Measurements from ENCODE around the gene NLRC3. TPM values are rescaled to one million over a fixed set of nuclear protein-coding genes. Genes with fewer than 3 reads are reported as not detected.

Gene NLRC3
- total RNA-seq, 2 experiments from 2014 or later: 12.3 to 12.5 TPM

GRCh38 chr16:3578610-3579551, 1.7 kb upstream of the NLRC3 start:
- Mint-ChIP-seq H3K27me3 (no peaks in the 10 kb centered on the region), H3K4me1 (peaks cover 37% of the 10 kb centered on the region), H3K36me3 (peaks cover 8% of the 10 kb centered on the region), H3K9me3 (no peaks in the 10 kb centered on the region), H3K4me3 (peak overlapping the region; percentile 76), H3K27ac (peak overlapping the region; percentile 90)
- peak; percentile 82 for DNase-seq

GRCh38 chr16:3578121-3578520, 918 bp upstream of the NLRC3 start:
- H3K4me3 Mint-ChIP-seq: peak overlapping the region; percentile 76
- peaks cover 41% of the 10 kb centered on the region for H3K4me1 Mint-ChIP-seq
- H3K27me3 Mint-ChIP-seq: no peaks in the 10 kb centered on the region
- DNase-seq: peak; percentile 44
- H3K36me3 Mint-ChIP-seq: peaks cover 9% of the 10 kb centered on the region
- peak overlapping the region; percentile 90 for H3K27ac Mint-ChIP-seq
- no peaks in the 10 kb centered on the region for H3K9me3 Mint-ChIP-seq

- H3K4me1 Mint-ChIP-seq: peaks cover 49% of the 10 kb centered on the region
- H3K36me3 Mint-ChIP-seq: peaks cover 20% of the 10 kb centered on the region
- peak; percentile 18 for DNase-seq
- H3K9me3 Mint-ChIP-seq: peaks cover 2% of the 10 kb centered on the region
- no peaks in the 10 kb centered on the region for H3K27me3 Mint-ChIP-seq
- H3K4me3 Mint-ChIP-seq: peak overlapping the region; percentile 94
- peak overlapping the region; percentile 95 for H3K27ac Mint-ChIP-seq
Measured at GRCh38 chr16:3576211-3576610, 992 bp downstream of the NLRC3 start.

- peaks cover 48% of the 10 kb centered on the region for H3K4me1 Mint-ChIP-seq
- peaks cover 5% of the 10 kb centered on the region for H3K9me3 Mint-ChIP-seq
- H3K4me3 Mint-ChIP-seq: peak overlapping the region; percentile 94
- peaks cover 24% of the 10 kb centered on the region for H3K36me3 Mint-ChIP-seq
- H3K27me3 Mint-ChIP-seq: no peaks in the 10 kb centered on the region
- H3K27ac Mint-ChIP-seq: peak overlapping the region; percentile 77
- DNase-seq: peak; percentile 12
Measured at GRCh38 chr16:3575491-3575890, 1.7 kb downstream of the NLRC3 start.

GRCh38 chr16:3574195-3574594, 3.0 kb downstream of the NLRC3 start:
- Mint-ChIP-seq H3K4me1 (peaks cover 39% of the 10 kb centered on the region), H3K9me3 (peaks cover 8% of the 10 kb centered on the region), H3K27me3 (no peaks in the 10 kb centered on the region), H3K36me3 (peaks cover 34% of the 10 kb centered on the region), H3K4me3 (no peak overlapping the region), H3K27ac (no peak overlapping the region)
- DNase-seq: no peak

- DNase-seq: no peak
- Mint-ChIP-seq H3K27ac (peak overlapping the region; percentile 34), H3K4me3 (no peak overlapping the region), H3K9me3 (peaks cover 8% of the 10 kb centered on the region), H3K4me1 (peaks cover 29% of the 10 kb centered on the region), H3K27me3 (no peaks in the 10 kb centered on the region), H3K36me3 (peaks cover 37% of the 10 kb centered on the region)
Measured at GRCh38 chr16:3573146-3573815, 3.9 kb downstream of the NLRC3 start.

GRCh38 chr16:3570420-3571062, 6.7 kb downstream of the NLRC3 start:
- Mint-ChIP-seq H3K27me3 (no peaks in the 10 kb centered on the region), H3K9me3 (peaks cover 8% of the 10 kb centered on the region), H3K36me3 (peaks cover 32% of the 10 kb centered on the region), H3K4me3 (no peak overlapping the region), H3K4me1 (peaks cover 21% of the 10 kb centered on the region), H3K27ac (no peak overlapping the region)
- no peak for DNase-seq

- peaks cover 8% of the 10 kb centered on the region for H3K9me3 Mint-ChIP-seq
- H3K4me3 Mint-ChIP-seq: no peak overlapping the region
- H3K36me3 Mint-ChIP-seq: peaks cover 32% of the 10 kb centered on the region
- H3K27ac Mint-ChIP-seq: no peak overlapping the region
- H3K27me3 Mint-ChIP-seq: no peaks in the 10 kb centered on the region
- H3K4me1 Mint-ChIP-seq: peaks cover 15% of the 10 kb centered on the region
- no peak for DNase-seq
Measured at GRCh38 chr16:3569851-3570250, 7.4 kb downstream of the NLRC3 start.

- Mint-ChIP-seq H3K27me3 (no peaks in the 10 kb centered on the region), H3K4me3 (no peak overlapping the region), H3K4me1 (peaks cover 4% of the 10 kb centered on the region), H3K27ac (no peak overlapping the region), H3K9me3 (peaks cover 8% of the 10 kb centered on the region), H3K36me3 (peaks cover 20% of the 10 kb centered on the region)
- no peak for DNase-seq
Measured at GRCh38 chr16:3566990-3567389, 10.2 kb downstream of the NLRC3 start.

- Mint-ChIP-seq H3K36me3 (peaks cover 7% of the 10 kb centered on the region), H3K27ac (no peak overlapping the region), H3K4me3 (no peak overlapping the region), H3K9me3 (no peaks in the 10 kb centered on the region), H3K27me3 (no peaks in the 10 kb centered on the region), H3K4me1 (peaks cover 3% of the 10 kb centered on the region)
- DNase-seq: no peak
Measured at GRCh38 chr16:3564889-3565141, 12.4 kb downstream of the NLRC3 start.

- Mint-ChIP-seq H3K4me1 (peaks cover 3% of the 10 kb centered on the region), H3K36me3 (peaks cover 4% of the 10 kb centered on the region), H3K4me3 (no peak overlapping the region), H3K9me3 (no peaks in the 10 kb centered on the region), H3K27me3 (no peaks in the 10 kb centered on the region), H3K27ac (no peak overlapping the region)
- no peak for DNase-seq
Measured at GRCh38 chr16:3564130-3564888, 12.9 kb downstream of the NLRC3 start.

GRCh38 chr16:3562914-3563480, 14.2 kb downstream of the NLRC3 start:
- Mint-ChIP-seq H3K9me3 (no peaks in the 10 kb centered on the region), H3K4me3 (no peak overlapping the region), H3K27me3 (no peaks in the 10 kb centered on the region), H3K36me3 (peaks cover 1% of the 10 kb centered on the region), H3K27ac (no peak overlapping the region), H3K4me1 (peaks cover 3% of the 10 kb centered on the region)
- no peak for DNase-seq

GRCh38 chr16:3561626-3562025, 15.6 kb downstream of the NLRC3 start:
- DNase-seq: no peak
- Mint-ChIP-seq H3K9me3 (no peaks in the 10 kb centered on the region), H3K27ac (no peak overlapping the region), H3K36me3 (peaks cover 9% of the 10 kb centered on the region), H3K4me1 (no peaks in the 10 kb centered on the region), H3K4me3 (no peak overlapping the region), H3K27me3 (no peaks in the 10 kb centered on the region)

- Mint-ChIP-seq H3K27ac (no peak overlapping the region), H3K4me3 (no peak overlapping the region), H3K27me3 (no peaks in the 10 kb centered on the region), H3K4me1 (no peaks in the 10 kb centered on the region), H3K36me3 (peaks cover 32% of the 10 kb centered on the region), H3K9me3 (no peaks in the 10 kb centered on the region)
- no peak for DNase-seq
Measured at GRCh38 chr16:3554351-3554928, 22.8 kb downstream of the NLRC3 start.

All from activated naive CD8-positive, alpha-beta T cell treated with anti-CD3 and anti-CD28 coated beads for 36 hours (primary cell).